ENCODE data around the gene HNF1A.
"Not testable (repeated sequence)": the region's sequence is repeated elsewhere in the genome, so short reads cannot be mapped to it uniquely, and the experiment has no call there.

Gene HNF1A

DNA sequence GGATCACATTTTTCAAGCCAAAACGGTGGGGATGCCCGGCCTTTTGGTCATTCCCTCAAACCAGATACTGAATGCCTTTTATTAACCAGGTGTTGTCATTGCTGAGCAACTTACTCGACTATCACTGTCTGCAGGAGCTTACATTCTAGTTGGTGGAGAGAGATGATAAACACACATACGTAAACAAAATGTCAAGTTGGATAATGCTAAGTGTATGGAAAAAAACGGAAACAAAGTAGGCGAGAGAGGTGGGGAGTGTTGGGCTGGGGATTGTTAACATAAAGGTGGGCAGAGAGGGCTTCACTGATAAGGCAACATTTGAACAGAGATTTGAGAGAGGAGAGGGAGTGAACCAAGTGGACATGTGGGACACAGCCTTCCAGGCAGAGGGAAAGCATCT lies 33.5 kb downstream of the HNF1A start:
- DNase-seq (ENCODE audit: low read depth): no peak

DNA sequence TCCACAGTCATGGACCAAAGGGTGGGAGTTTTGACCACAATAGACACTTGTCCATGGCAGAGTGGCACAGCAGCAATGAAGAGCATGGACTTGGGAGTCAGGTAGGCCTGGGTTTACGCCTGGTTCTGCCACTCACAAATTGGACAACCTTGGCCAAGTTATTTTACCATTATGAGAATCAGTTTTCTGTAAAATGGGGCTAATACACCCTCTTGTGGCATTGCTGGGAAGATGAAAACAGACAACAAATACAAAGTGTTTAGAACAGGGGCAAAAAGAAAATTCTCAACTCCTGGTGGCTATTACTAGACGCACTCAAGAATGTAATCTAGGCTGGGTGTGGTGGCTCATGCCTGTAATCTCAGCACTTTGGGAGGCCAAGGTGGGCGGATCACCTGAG lies 35.4 kb downstream of the HNF1A start:
- DNase-seq (ENCODE audit: low read depth): no peak

DNA sequence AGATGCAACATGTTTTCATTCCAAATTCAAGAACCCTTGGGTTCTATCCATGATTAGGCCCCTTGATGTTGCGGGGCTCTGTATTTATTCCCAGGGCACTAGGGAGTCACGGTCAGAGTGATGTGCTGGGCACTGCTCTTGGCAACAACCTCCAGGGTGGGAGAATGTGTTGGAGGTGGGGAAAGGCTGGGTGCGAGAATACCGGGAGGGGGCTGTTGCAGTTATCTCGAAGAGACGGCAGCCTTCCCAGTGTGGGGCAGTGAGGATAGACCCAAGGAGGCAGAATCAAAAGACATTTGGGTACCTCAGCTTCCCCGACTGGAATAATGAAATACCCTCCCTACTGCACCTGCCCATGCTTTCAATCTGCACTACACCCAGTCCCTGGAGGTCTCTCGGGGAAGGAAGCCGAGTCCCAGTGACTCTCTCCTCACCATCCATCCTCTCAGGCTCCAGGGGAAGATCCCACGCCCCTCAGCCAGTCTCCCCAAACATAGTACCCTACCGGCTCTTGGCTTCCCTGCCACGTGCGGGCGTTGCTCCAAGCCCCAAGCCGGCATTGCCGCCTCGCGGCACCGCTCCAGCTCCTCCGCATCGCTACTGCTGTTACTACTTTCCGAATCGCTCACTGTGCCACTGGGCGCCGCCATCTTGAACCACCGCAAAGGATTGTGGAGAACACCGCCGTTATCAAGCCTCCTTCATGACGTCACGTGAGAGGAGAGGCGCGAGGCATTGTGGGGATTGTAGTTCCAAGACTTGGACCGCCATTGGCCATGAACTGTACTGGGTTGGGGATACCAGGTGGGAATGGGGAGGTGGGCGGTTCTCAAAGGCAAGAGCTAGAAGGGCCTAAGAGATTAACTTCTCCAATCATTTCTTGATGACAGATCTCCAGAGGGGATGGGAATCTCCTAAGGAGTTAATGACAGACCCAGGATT lies 37.8 kb downstream of the HNF1A start, which contains the start of gene C12orf43:
Gene C12orf43 (minus strand): TSS at position 663 of the 942 bp plus-strand sequence. CDS start 13 bp downstream, at position 650.
- DNase-seq (ENCODE audit: low read depth): peak; percentile 83

DNA sequence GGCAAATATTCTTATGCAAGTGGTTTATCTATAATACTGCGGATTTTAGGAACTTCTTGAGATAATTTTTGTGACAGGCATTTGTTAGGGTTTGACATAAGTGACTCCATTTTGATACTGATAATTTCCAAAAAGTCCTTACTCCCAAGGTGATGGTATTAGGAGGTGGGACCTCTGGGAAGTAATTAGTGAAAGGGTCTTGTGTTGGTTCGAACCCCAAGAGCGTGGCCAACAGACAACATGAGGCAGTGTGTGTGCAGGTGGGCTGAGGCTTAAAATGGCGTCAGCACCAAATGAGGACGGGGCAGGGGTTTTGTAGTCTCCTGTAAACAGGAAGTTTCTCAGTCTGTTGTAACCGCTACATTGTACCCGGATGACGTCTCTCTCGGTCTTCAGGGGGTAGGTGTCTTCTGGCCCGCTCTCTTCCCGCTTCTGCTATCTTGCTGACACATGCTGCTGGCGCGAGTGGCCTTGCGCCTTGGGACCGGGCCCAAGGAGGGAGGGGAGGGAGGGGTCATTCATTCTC lies 39.7 kb downstream of the HNF1A start:
- no peak for DNase-seq (ENCODE audit: low read depth)

DNA sequence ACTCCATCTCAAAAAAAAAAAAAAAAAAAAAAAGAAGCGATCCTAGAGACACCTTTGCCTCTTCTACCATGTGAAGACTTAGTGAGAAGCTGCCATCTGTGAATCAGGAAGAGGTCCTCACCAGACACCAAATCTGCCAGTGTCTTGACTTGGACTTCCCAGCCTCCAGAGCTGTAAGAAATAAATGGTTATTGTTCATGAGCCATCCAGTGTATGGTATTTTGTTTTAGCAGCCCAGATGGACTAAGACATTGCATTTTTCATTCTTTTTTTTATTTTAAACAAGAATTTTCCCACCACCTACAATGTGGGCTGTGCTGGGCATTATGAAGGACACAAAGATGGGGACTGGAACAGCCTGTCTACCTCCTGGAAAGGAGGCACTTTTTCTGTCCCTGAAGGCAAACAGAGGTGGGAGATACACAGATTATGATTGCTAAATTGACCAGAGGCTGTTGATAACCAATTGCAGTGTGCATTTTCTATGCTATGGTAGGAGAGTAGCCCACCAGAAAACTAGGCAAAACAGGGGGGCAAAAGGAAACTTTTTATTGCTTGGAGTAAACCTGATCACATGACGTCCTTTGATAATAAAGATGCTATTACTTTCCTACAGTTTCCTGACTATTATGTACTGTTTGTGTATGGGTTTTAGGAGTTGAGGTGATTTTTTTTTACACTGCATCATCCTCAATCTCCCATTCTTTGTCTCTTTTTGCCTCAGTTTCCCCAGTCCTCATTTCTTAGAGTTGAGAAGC lies 40.7 kb downstream of the HNF1A start:
- DNase-seq (ENCODE audit: low read depth): no peak

DNA sequence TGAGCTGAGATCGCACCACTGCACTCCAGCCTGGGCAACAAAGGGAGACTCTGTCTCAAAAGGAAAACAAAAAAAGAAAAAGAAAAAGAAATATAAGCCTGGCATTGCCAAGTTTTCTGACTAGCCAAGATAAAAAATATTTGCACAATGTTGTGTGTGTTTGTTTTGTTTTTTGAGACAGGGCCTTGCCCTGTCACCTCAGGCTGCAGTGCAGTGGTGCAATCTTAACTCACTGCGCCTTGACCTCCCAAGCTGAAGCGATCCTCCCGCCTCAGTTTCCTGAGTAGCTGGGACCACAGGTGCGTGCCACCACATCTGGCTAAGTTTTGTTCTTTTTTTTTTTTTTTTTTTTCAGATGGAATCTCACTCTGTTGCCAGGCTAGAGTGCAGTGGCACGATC lies 43.4 kb downstream of the HNF1A start:
- no peak for DNase-seq (ENCODE audit: low read depth)

DNA sequence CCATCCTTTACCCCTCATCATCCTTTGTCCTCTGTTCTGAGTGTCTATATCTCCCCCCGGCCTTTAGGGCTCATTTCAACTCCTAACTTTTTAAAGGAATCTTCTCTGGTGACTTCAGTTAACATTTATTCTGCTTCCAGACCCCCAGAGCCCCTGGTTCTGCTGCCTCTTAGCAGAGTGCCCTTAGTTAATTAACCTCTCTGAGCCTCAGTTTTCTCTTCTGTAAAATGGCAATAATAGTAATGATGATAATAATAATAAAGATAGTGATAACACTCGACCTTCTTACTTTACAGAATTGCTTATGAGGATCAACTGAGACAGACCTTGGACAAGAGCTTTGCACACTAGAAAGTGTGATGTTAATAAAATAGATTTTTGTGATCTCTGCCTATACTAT lies 44.4 kb downstream of the HNF1A start:
- DNase-seq (ENCODE audit: low read depth): no peak

DNA sequence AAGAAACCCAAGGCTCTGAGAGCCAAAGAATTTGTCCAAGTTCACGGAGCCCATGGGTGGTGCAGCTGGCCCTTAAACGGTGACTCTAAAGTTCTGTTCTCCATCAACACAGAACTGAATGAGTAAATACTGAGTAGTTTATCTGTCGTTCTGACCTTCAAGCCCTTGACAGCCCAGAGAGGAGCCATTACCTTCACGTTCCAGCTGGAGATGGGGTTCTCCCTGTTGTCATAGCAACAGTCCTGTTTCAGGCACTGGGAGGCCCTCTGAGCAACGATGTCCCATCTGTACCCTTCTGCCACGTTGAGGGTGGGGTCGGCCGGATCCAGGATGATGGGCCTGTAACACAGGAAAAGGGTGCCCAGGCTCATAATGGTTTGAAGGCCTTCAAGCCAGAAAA lies 45.5 kb downstream of the HNF1A start:
- no peak for DNase-seq (ENCODE audit: low read depth)

DNA sequence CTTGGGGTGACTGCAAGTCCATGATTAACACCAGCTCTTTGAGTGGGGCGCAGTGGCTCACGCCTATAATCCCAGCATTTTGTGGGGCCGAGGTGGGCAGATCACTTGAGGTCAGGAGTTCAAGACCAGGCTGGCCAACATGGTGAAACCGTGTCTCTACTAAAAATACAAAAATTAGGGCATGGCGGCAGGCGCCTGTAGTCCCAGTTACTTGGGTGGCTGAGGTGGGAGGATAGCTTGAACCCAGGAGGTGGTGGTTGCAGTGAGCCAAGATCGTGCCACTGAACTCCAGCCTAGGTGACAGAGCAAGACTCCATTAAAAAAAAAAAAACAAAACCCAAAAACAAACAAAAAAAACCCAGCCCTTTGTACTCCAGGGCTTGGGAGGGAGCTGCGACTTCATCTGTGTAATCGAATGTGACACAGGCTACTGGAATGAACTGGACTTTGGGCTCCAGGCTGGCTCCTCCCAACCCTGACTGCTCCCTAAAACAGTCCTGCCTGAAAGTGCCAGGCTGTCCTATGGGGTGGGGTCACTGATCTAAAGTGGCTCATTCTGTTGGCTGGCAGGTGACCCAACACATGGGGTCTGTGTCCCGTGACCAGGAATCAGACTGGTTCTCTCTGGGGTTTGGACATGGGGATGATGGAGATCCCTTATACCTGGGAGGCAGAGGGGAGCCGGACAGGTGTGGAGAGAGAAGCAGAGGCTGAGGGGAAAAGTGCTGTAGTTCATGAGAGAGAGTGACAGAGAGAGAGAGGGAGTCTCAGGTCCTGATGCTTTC lies 47.3 kb downstream of the HNF1A start:
- no peak for DNase-seq (ENCODE audit: low read depth)

DNA sequence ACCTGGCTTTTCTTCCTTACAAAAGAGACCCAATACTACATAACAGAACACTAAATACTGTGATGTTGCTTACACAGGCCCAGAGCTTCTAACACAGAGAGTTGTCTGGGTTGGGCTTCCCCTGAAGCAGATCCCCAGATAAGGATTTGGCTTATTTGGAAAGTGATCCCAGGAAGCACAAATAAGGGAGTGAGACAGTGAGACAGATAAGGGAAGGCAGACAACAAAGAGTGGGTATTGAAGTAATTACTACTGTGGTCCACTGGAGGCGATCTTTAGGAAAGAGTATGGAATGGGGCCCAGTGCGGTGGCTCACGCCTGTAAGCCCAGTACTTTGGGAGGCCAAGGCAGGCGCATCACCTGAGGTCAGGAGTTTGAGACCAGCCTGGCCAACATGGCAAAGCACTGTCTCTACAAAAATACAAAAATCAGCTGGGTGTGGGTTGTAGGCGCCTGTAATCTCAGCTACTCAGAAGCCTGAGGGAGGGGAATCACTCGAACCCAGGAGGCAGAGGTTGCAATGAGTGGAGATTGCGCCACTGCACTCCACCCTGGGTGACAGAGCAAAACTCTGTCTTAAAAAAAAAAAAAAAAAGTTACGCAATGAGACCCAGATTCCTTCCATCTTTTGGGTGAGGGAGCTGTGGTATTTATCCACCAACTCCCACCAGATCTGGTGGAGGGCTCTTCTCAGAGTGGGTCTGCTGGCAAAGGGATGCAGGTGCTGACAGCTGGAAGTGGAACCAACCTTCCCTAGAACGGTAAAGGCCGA lies 48.1 kb downstream of the HNF1A start:
- DNase-seq (ENCODE audit: low read depth): no peak

DNA sequence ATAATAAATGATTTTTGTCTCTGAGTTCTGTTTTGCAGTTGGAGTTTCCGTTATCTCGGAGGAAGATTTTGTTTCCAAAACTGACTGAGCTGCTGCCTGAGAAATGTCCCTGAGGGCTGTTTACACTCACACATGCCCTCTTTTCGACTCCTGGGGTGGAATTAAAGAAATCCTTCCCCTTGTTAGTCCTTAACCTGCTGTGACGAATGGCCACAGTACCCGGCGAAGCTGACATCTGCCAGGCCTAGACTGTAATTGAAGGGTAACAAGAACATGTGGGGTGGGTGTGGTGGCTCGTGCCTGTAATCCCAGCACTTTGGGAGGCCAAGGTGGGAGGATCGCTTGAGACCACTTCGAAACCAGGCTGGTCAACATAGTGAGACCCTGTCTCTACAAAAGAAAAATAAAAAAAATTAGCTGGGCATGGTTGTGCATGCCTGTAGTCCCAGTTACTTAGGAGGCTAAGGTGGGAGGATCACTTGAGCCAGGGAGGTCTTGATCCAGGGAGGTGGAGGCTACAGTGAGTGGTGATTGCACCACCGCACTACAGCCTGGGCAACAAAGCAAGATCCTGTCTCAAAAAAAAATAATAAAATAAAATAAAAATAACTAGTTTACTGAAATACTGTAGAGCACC lies 52.4 kb downstream of the HNF1A start:
- DNase-seq (ENCODE audit: low read depth): no peak

DNA sequence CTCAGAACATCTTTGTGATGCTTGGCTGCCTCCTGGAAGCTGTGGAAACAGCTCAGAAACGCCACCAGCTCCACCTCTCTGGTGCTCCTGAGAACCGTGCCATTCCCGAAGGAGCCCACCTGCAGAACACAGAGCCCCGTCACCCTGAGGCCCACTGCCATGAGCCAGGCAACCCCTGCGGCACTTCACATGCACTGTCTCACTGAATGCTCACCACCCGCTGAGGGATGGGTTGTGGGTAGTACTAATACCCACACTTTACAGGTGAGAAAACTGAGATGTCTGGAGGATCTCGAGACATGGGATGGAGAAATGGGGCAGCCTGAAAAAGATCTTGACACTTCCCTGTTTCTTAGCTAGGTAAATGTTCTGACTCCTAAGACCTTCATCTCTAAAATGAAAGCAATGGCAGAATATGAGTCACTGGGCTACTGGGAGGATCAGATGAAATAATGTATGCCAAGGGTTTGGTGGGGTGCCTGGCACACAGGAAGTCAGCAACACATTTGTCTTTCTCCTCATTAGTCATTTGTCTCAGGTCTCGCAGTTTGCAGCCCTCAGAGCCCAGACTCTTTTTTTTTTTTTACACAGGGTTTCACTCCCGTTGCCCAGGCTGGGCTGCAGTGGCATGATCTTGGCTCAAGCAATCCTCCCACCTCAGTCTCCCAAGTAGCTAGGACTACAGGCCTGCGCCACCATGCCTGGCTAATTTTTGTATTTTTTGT lies 55.4 kb downstream of the HNF1A start:
- peak; percentile 50 for DNase-seq (ENCODE audit: low read depth)

DNA sequence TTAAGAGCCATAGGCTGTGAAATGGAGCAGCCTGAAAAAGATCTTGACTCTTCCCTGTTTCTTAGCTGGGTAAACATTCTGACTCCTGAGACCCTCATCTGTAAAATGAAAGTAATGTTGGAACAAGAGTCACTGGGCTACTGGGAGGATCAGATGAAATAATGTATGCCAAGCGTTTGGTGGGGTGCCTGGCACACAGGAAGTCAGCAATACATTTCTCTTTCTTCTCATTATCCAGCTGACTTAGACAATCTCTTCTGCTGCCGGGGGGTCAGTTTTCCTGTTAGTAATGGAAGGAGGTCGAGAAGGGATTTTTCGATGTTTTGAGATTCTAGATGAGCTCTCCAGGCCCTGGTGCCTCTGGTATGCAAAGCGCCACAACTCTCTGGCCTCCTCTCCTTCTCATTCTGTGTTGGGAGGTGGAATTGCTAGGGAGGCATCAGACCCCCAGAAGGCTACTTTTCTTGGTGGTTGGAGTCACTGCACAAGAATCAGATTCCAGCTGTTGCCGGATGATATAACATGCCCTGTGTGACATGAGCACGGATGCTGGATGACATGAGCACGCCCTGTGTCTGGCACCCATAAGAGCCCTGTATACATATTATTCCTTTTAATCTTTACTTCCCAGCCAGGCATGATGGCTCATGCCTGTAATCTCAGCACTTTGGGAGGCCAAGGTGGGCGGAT lies 56.4 kb downstream of the HNF1A start:
- DNase-seq (ENCODE audit: low read depth): no peak

DNA sequence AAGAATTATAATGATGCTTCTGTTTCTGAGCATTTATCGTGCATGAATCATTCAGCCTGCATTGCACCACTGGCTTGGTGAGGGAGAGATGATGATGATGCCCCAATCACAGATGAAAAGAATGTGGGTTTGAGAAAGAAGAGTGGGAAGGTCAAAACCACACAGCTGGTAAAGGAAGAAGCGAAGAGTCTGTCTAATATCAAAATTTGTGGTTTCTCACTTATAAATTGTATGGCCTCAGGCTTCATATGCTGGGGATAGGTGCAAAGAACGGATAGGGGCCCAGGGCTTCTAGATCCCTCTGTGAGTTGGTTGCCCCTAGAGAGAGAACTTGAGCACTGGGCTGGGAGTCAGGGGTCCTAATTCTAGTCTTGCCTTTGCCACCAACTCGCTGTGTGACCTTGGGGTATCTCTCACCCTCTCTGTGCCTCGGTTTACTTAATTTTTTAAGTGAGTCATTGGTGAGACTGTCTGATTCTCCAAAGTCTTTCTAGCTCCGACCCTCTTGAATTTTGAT lies 58.5 kb downstream of the HNF1A start:
- DNase-seq (ENCODE audit: low read depth): peak; percentile 34

DNA sequence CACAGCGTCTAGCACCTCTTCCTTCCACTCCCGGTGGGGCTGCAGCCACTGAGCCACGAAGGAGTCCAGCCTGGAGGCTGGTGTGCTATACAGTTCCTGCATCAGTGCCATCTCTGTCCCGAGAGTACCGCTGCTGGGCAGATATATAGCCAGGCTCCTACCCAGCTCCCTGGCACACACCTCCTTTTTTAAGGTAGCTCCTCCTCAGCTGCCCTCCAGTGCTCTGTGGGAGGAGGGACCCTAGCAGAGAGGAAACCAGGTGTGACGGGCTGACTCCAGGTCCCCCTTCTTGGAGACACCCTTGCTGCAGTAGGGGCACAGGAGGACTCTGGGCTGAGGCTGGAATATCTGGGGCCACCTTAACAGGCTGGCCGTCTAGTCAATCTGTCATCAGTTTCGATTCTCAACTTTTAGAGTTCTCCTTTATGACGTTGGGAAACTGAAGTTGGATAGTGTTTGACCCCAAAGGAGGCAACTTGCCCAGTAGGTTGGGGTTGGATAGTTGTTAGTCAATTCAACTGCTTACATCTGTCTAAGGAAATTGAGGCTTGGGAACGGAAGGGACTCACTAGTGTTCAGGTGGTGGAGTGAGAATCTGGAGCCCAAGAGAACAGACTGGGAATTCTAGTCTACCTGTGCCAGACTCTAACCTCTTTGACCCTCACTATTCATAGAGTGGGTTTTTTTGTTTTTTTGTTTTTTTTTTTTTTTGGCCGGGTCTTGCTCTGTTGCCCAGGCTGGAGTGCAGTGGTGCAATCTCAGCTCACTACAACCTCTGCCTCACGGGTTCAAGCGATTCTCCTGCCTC lies 60.7 kb downstream of the HNF1A start, which contains the start of gene OASL:
Gene OASL (minus strand): TSS at position 386 of the 808 bp plus-strand sequence. CDS start 275 bp downstream, at position 111.
- DNase-seq (ENCODE audit: low read depth): peak; percentile 45

DNA sequence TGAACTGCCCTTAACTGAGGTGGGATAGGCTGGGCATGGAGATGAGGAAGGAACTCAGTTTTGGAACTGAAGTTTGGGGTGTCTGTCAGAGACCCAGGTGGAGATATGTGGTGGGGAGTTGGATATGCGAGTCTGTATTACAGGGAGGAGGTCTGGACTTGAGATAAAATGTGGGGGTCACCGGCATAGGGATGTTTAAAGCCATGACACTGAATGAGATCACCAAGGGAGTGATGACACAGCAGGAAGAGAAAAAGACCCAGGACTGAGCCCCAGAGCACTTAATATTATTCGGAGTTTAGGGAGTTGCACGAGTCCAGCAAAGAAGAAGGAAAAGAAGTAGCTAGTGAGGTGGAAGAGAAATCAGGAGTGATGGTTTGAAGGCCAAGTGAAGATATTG lies 64.7 kb downstream of the HNF1A start:
- DNase-seq (ENCODE audit: low read depth): no peak

DNA sequence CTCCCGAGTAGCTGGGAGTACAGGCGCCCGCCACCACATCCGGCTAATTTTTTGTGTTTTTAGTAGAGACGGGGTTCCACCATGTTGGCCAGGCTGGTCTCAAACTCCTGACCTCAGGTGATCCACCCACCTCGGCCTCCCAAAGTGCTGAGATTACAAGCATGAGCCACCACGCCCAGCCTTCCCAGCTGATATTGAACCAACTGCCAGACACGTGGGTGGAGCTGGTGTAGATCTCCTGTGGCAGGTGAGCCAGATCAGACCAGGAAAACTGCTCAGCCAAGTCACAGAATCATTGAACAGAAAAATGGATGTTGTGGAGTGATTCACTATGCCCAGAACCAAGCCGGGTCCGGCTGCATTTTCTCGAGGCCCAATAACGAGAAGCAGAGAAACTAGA lies 69.1 kb downstream of the HNF1A start:
- not testable (repeated sequence) for DNase-seq (ENCODE audit: low read depth)

DNA sequence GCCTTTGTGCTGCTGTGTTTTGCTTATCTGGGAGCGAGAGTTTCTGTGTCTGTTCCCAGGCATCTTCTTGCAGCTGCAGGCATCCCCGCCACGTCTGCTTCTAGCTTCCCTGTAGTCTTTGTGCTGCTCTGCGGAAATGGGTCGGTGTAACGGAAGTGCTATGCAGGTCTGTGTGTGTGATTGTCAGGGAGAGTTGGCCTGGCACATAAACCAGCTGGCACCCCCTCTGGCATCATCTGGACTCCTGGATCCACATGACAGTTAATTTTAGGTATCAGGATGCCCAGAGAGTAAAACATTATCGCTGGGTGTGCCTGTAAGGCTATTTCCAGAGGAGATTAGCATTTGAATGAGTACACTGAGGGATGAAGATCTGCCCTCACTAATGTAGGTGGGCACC lies 70.1 kb downstream of the HNF1A start:
- no peak for DNase-seq (ENCODE audit: low read depth)

Data from activated gamma-delta T cell treated with anti-CD3 and anti-CD28 coated beads, Interleukin-2, amount 50 U/mL, for 16 hours (primary cell).